ENCODE measurements around the gene ATP6V1B1.
A peak's percentile ranks its signal among the peaks of the same experiment; 100 is the strongest.

The ATP6V1B1 gene

GRCh38 chr2:70991742-70992141 is 56.0 kb downstream of the ATP6V1B1 start:
- Histone ChIP-seq H3K36me3 (replicated peaks; ENCODE audit: low read depth, low read length) (peaks cover 7% of the 10 kb centered on the region), H3K27me3 (ENCODE audit: low read depth, low read length) (no peaks in the 10 kb centered on the region), H3K4me2 (ENCODE audit: low read length) (no peak overlapping the region), H4K20me1 (ENCODE audit: insufficient read depth, low read length) (peaks cover 9% of the 10 kb centered on the region; the same call in 1 of the 2 replicates), H3K79me2 (ENCODE audit: low read length) (peaks cover 20% of the 10 kb centered on the region), H3K9me3 (ENCODE audit: insufficient read depth, low read length) (no peaks in the 10 kb centered on the region), H3K9ac (ENCODE audit: low read length) (no peak overlapping the region), H3K27ac (ENCODE audit: low read length) (no peak overlapping the region), H2AFZ (ENCODE audit: low read depth, low read length) (no peak overlapping the region), H3K4me3 (ENCODE audit: low read length) (no peak overlapping the region), H3K4me1 (ENCODE audit: low read length) (peaks cover 19% of the 10 kb centered on the region)
- TF ChIP-seq EZH2phosphoT487 (IDR thresholded peaks at IDR 0.05; ENCODE audit: low read depth) = no peak
- TF ChIP-seq, protein P1, sequence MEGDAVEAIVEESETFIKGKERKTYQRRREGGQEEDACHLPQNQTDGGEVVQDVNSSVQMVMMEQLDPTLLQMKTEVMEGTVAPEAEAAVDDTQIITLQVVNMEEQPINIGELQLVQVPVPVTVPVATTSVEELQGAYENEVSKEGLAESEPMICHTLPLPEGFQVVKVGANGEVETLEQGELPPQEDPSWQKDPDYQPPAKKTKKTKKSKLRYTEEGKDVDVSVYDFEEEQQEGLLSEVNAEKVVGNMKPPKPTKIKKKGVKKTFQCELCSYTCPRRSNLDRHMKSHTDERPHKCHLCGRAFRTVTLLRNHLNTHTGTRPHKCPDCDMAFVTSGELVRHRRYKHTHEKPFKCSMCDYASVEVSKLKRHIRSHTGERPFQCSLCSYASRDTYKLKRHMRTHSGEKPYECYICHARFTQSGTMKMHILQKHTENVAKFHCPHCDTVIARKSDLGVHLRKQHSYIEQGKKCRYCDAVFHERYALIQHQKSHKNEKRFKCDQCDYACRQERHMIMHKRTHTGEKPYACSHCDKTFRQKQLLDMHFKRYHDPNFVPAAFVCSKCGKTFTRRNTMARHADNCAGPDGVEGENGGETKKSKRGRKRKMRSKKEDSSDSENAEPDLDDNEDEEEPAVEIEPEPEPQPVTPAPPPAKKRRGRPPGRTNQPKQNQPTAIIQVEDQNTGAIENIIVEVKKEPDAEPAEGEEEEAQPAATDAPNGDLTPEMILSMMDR (IDR thresholded peaks at IDR 0.05; ENCODE audit: low read depth, low read length) = no peak

- peaks cover 9% of the 10 kb centered on the region; the same call in 1 of the 2 replicates for H4K20me1 ChIP-seq (ENCODE audit: insufficient read depth, low read length)
- H3K79me2 ChIP-seq (ENCODE audit: low read length) = peaks cover 20% of the 10 kb centered on the region
- no peak overlapping the region for H2AFZ ChIP-seq (ENCODE audit: low read depth, low read length)
- H3K4me2 ChIP-seq (ENCODE audit: low read length) = peak overlapping the region; percentile 99
- no peaks in the 10 kb centered on the region for H3K9me3 ChIP-seq (ENCODE audit: insufficient read depth, low read length)
- peaks cover 4% of the 10 kb centered on the region for H3K36me3 ChIP-seq (replicated peaks; ENCODE audit: low read depth, low read length)
- TF ChIP-seq, protein P1 (IDR thresholded peaks at IDR 0.05; ENCODE audit: low read depth, low read length) = no peak
- no peak for TF ChIP-seq EZH2phosphoT487 (IDR thresholded peaks at IDR 0.05; ENCODE audit: low read depth)
- peak overlapping the region; percentile 84 for H3K9ac ChIP-seq (ENCODE audit: low read length)
- peaks cover 19% of the 10 kb centered on the region for H3K4me1 ChIP-seq (ENCODE audit: low read length)
- no peaks in the 10 kb centered on the region for H3K27me3 ChIP-seq (ENCODE audit: low read depth, low read length)
- H3K4me3 ChIP-seq (ENCODE audit: low read length) = peak overlapping the region; percentile 92
- H3K27ac ChIP-seq (ENCODE audit: low read length) = no peak overlapping the region
Observed at GRCh38 chr2:70992945-70993853, 57.5 kb downstream of the ATP6V1B1 start.

DNA sequence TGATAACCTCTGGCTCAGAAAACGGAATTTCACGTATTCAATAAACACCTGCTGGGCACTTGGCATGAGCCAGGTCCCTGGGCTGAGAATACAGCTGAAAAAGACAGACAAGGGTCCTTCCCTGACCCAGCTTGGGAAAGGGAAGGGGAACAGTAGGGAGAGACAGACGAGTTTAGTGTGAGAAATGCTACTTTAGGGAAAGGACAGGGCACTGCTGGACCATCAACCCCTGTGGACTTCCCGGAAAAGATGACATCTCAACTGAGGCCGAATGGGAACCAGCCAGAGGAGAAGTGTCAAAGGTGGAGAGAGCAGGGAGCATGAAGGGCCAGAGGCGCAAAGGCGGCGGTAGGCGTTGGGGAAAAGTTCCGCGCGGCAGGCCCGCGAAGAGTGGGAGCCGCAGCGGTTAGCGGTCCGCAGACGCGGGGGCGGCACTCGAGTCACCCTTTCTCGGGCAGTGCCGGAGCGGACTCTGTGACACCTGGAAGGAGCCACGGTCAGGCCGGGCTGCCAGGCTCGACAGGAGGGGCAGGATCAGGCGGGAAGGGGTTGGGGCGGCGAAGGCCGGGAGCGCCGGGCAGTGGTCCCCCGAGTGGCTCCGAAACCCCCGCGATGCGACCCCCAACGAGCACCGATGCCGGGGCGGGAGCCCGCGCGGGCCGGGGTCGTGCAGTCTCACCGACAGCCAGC is 58.5 kb downstream of the ATP6V1B1 start:
- TF ChIP-seq EZH2phosphoT487 (IDR thresholded peaks at IDR 0.05; ENCODE audit: low read depth) = no peak
- TF ChIP-seq, protein P1 (IDR thresholded peaks at IDR 0.05; ENCODE audit: low read depth, low read length) = no peak
- Histone ChIP-seq H3K4me3 (ENCODE audit: low read length) (peak overlapping the region; percentile 92), H4K20me1 (ENCODE audit: insufficient read depth, low read length) (peaks cover 9% of the 10 kb centered on the region; the same call in 1 of the 2 replicates), H3K27ac (ENCODE audit: low read length) (0 out of 2 replicates have a peak overlapping the region, but pooled peaks have one; percentile 2), H3K9ac (ENCODE audit: low read length) (peak overlapping the region; percentile 84), H2AFZ (ENCODE audit: low read depth, low read length) (no peak overlapping the region), H3K27me3 (ENCODE audit: low read depth, low read length) (no peaks in the 10 kb centered on the region), H3K36me3 (replicated peaks; ENCODE audit: low read depth, low read length) (peaks cover 4% of the 10 kb centered on the region), H3K4me2 (ENCODE audit: low read length) (peak overlapping the region; percentile 99), H3K9me3 (ENCODE audit: insufficient read depth, low read length) (no peaks in the 10 kb centered on the region), H3K79me2 (ENCODE audit: low read length) (peaks cover 20% of the 10 kb centered on the region), H3K4me1 (ENCODE audit: low read length) (peaks cover 19% of the 10 kb centered on the region)

Measured in OCI-LY3 (cell line).